Stimulated activated CD4-positive, alpha-beta T cell treated with anti-CD3 and anti-CD28 coated beads, Interleukin-12 subunit alpha, Interleukin-12 subunit beta, amount 100 ng/mL, for 24 hours (primary cell): Measurements from ENCODE around the gene SIRT3.

Source experiments
- DNase-seq, 2 experiments: peaks; one replicate each; pipeline ENCODE4 v3.0.0-alpha.2; 2020; ENCODE audit warnings: low read depth in 2 of 2

SIRT3 gene

GRCh38 chr11:235997-236773, at the start of gene SIRT3:
Gene SIRT3 (minus strand): TSS chr11:236342. CDS start chr11:236328, 14 bp downstream.
- peak; percentile 59 to 72 for DNase-seq

- DNase-seq = no peak
Measured at GRCh38 chr11:285894-286220, 49.7 kb upstream of the SIRT3 start.

GRCh38 chr11:285021-285893, 49.1 kb upstream of the SIRT3 start:
- DNase-seq = no peak

- DNase-seq = no peak
Measured at GRCh38 chr11:284105-285020, 48.2 kb upstream of the SIRT3 start.

- DNase-seq = no peak
Measured at GRCh38 chr11:283405-284104, 47.4 kb upstream of the SIRT3 start.

- no peak for DNase-seq
Measured at GRCh38 chr11:282630-283360, 46.7 kb upstream of the SIRT3 start.

- no peak for DNase-seq
Measured at GRCh38 chr11:282171-282570, 46.0 kb upstream of the SIRT3 start.

- no peak for DNase-seq
Measured at GRCh38 chr11:281486-282161, 45.5 kb upstream of the SIRT3 start.

- DNase-seq = no peak
Measured at GRCh38 chr11:280706-281485, 44.8 kb upstream of the SIRT3 start.

- DNase-seq = no peak
Measured at GRCh38 chr11:279966-280705, 44.0 kb upstream of the SIRT3 start.

GRCh38 chr11:279040-279965, 43.2 kb upstream of the SIRT3 start:
- DNase-seq = no peak

- no peak for DNase-seq
Measured at GRCh38 chr11:278001-278951, 42.1 kb upstream of the SIRT3 start, which contains the start of gene NLRP6. Gene NLRP6 (plus strand): TSS chr11:278407. CDS start chr11:278570, 163 bp downstream.

GRCh38 chr11:276219-276618, 40.1 kb upstream of the SIRT3 start:
- no peak for DNase-seq

- no peak for DNase-seq
Measured at GRCh38 chr11:272931-273198, 36.7 kb upstream of the SIRT3 start.

- DNase-seq = no peak
Measured at GRCh38 chr11:272195-272930, 36.2 kb upstream of the SIRT3 start.

- no peak for DNase-seq
Measured at GRCh38 chr11:271319-271715, 35.2 kb upstream of the SIRT3 start.
